ENCODE data around the gene PBX2.

Gene PBX2

GRCh38 chr6:32174416-32174815 lies 15.6 kb downstream of the PBX2 start:
- Histone ChIP-seq H3K27me3 (replicated peaks; ENCODE audit: insufficient read depth, low read length) (no peaks in the 10 kb centered on the region), H4K20me1 (ENCODE audit: insufficient read depth, low read length) (no peaks in the 10 kb centered on the region), H3K9me3 (replicated peaks; ENCODE audit: insufficient read depth, low read length) (no peaks in the 10 kb centered on the region), H3K79me2 (ENCODE audit: low read length) (peaks cover 17% of the 10 kb centered on the region), H3K27ac (ENCODE audit: low read length) (no peak overlapping the region), H3K4me2 (ENCODE audit: low read depth, low read length) (no peak overlapping the region), H3F3A (ENCODE audit: insufficient read depth, low read length) (peaks cover 19% of the 10 kb centered on the region), H3K9ac (ENCODE audit: low read length) (no peak overlapping the region), H2AFZ (ENCODE audit: low read length) (no peak overlapping the region), H3K4me1 (ENCODE audit: low read length) (peaks cover 21% of the 10 kb centered on the region), H3K9me2 (replicated peaks; ENCODE audit: insufficient read depth, low read length) (no peaks in the 10 kb centered on the region), H3K4me3 (ENCODE audit: low read length) (no peak overlapping the region), H3K36me3 (replicated peaks; ENCODE audit: insufficient read depth, low read length) (no peaks in the 10 kb centered on the region)
- DNase-seq = no peak
- TF ChIP-seq CTCF (IDR thresholded peaks at IDR 0.05; ENCODE audit: low read length) (no peak), EZH2 (optimal IDR thresholded peaks at IDR 0.05; ENCODE audit: low read depth, low read length) (no peak), EZH2phosphoT487 (IDR thresholded peaks at IDR 0.05; ENCODE audit: low read length) (no peak)

- DNase-seq = no peak
- H3K4me2 ChIP-seq (ENCODE audit: low read depth, low read length) = no peak overlapping the region
- H3K4me1 ChIP-seq (ENCODE audit: low read length) = peaks cover 16% of the 10 kb centered on the region
- no peak for TF ChIP-seq EZH2phosphoT487 (IDR thresholded peaks at IDR 0.05; ENCODE audit: low read length)
- no peak for TF ChIP-seq CTCF (IDR thresholded peaks at IDR 0.05; ENCODE audit: low read length)
- TF ChIP-seq EZH2 (optimal IDR thresholded peaks at IDR 0.05; ENCODE audit: low read depth, low read length) = no peak
- H3F3A ChIP-seq (ENCODE audit: insufficient read depth, low read length) = peaks cover 19% of the 10 kb centered on the region
- H3K36me3 ChIP-seq (replicated peaks; ENCODE audit: insufficient read depth, low read length) = no peaks in the 10 kb centered on the region
- H3K79me2 ChIP-seq (ENCODE audit: low read length) = peaks cover 9% of the 10 kb centered on the region; the same call in 1 of the 2 replicates
- H3K4me3 ChIP-seq (ENCODE audit: low read length) = no peak overlapping the region
- H3K9ac ChIP-seq (ENCODE audit: low read length) = no peak overlapping the region
- no peak overlapping the region for H3K27ac ChIP-seq (ENCODE audit: low read length)
- no peaks in the 10 kb centered on the region for H3K9me3 ChIP-seq (replicated peaks; ENCODE audit: insufficient read depth, low read length)
- no peak overlapping the region for H2AFZ ChIP-seq (ENCODE audit: low read length)
- H3K9me2 ChIP-seq (replicated peaks; ENCODE audit: insufficient read depth, low read length) = no peaks in the 10 kb centered on the region
- H4K20me1 ChIP-seq (ENCODE audit: insufficient read depth, low read length) = no peaks in the 10 kb centered on the region
- H3K27me3 ChIP-seq (replicated peaks; ENCODE audit: insufficient read depth, low read length) = no peaks in the 10 kb centered on the region
Observed at GRCh38 chr6:32173051-32173727, 16.8 kb downstream of the PBX2 start.

- 0 out of 2 replicates have a peak, but pooled peaks cover under 1% of the 10 kb centered on the region for H3F3A ChIP-seq (ENCODE audit: insufficient read depth, low read length)
- H3K9ac ChIP-seq (ENCODE audit: low read length) = no peak overlapping the region
- H3K79me2 ChIP-seq (ENCODE audit: low read length) = peaks cover 9% of the 10 kb centered on the region; the same call in 1 of the 2 replicates
- H3K27ac ChIP-seq (ENCODE audit: low read length) = no peak overlapping the region
- no peaks in the 10 kb centered on the region for H3K9me2 ChIP-seq (replicated peaks; ENCODE audit: insufficient read depth, low read length)
- peaks cover 7% of the 10 kb centered on the region; the same call in 1 of the 2 replicates for H3K4me1 ChIP-seq (ENCODE audit: low read length)
- H3K4me2 ChIP-seq (ENCODE audit: low read depth, low read length) = no peak overlapping the region
- no peaks in the 10 kb centered on the region for H3K9me3 ChIP-seq (replicated peaks; ENCODE audit: insufficient read depth, low read length)
- H2AFZ ChIP-seq (ENCODE audit: low read length) = no peak overlapping the region
- no peak for DNase-seq
- no peaks in the 10 kb centered on the region for H3K36me3 ChIP-seq (replicated peaks; ENCODE audit: insufficient read depth, low read length)
- TF ChIP-seq EZH2 (optimal IDR thresholded peaks at IDR 0.05; ENCODE audit: low read depth, low read length) = no peak
- TF ChIP-seq EZH2phosphoT487 (IDR thresholded peaks at IDR 0.05; ENCODE audit: low read length) = no peak
- TF ChIP-seq CTCF (IDR thresholded peaks at IDR 0.05; ENCODE audit: low read length) = no peak
- H3K4me3 ChIP-seq (ENCODE audit: low read length) = no peak overlapping the region
- H4K20me1 ChIP-seq (ENCODE audit: insufficient read depth, low read length) = no peaks in the 10 kb centered on the region
- H3K27me3 ChIP-seq (replicated peaks; ENCODE audit: insufficient read depth, low read length) = no peaks in the 10 kb centered on the region
Observed at GRCh38 chr6:32171234-32171633, 18.8 kb downstream of the PBX2 start.

Measured in MM.1S (cell line).